Neuronal stem cell (in vitro differentiated cells): ENCODE results near the gene MCHR1.

Source experiments
- DNase-seq: peaks from one replicate; pipeline ENCODE4 v3.0.0-alpha.2; 2013; ENCODE audit warnings: low spot score
- H2AFZ ChIP-seq: one replicate; pipeline ENCODE4 v1.6.1; 2013; ENCODE audit warnings: mild to moderate bottlenecking, low read length, inconsistent platforms
- H2AK5ac ChIP-seq: 2 replicates; pipeline ENCODE4 v1.6.1; 2013; ENCODE audit warnings: low read depth, mild to moderate bottlenecking, inconsistent platforms, low read length, moderate library complexity, mixed read lengths
- H2BK120ac ChIP-seq: 2 replicates; pipeline ENCODE4 v1.6.1; 2013; ENCODE audit warnings: low read depth, mild to moderate bottlenecking, inconsistent platforms, low read length, moderate library complexity, mixed read lengths
- H2BK12ac ChIP-seq: one replicate; pipeline ENCODE4 v1.6.1; 2013; ENCODE audit warnings: low read length, inconsistent platforms
- H2BK15ac ChIP-seq: 2 replicates; pipeline ENCODE4 v1.6.1; 2013; ENCODE audit warnings: mild to moderate bottlenecking, low read length, inconsistent platforms, mixed read lengths
- H2BK5ac ChIP-seq: one replicate; pipeline ENCODE4 v1.6.1; 2013; ENCODE audit warnings: inconsistent platforms, mild to moderate bottlenecking, low read length, moderate library complexity
- H3K14ac ChIP-seq: one replicate; pipeline ENCODE4 v1.6.1; 2013; ENCODE audit warnings: low read length, inconsistent platforms
- H3K18ac ChIP-seq: 2 replicates; pipeline ENCODE4 v1.6.1; 2013; ENCODE audit warnings: low read length, inconsistent platforms
- H3K23ac ChIP-seq: 2 replicates; pipeline ENCODE4 v1.6.1; 2013; ENCODE audit warnings: low read depth, mild to moderate bottlenecking, mixed read lengths, low read length, inconsistent platforms; ENCODE audit not compliant: poor library complexity
- H3K27ac ChIP-seq: replicated peaks from 3 replicates; pipeline ENCODE4 v1.5.1; 2013; ENCODE audit warnings: low read length, inconsistent platforms
- H3K27me3 ChIP-seq, 3 experiments: 2 replicates each; pipeline ENCODE4 v1.6.1; 2013; ENCODE audit warnings: low read length in 3 of 3, mild to moderate bottlenecking in 2 of 3, inconsistent platforms in 1 of 3, low read depth in 1 of 3, mixed read lengths in 1 of 3, moderate library complexity in 1 of 3; ENCODE audit not compliant: control insufficient read depth in 3 of 3, insufficient read depth in 3 of 3
- H3K36me3 ChIP-seq, 2 donors: replicated peaks in 1 of 2; 2 replicates each; pipeline ENCODE4 v1.6.1; 2013; ENCODE audit warnings: low read length in 2 of 2; ENCODE audit not compliant: control insufficient read depth in 2 of 2, insufficient read depth in 2 of 2
- H3K4ac ChIP-seq: 2 replicates; pipeline ENCODE4 v1.6.1; 2013; ENCODE audit warnings: inconsistent platforms, mild to moderate bottlenecking, low read length, moderate library complexity
- H3K4me1 ChIP-seq, 2 donors: 1 replicate in 1 of 2; 2 replicates in 1 of 2; pipeline ENCODE4 v1.6.1; 2013; ENCODE audit warnings: low read length in 2 of 2, low read depth in 1 of 2; ENCODE audit not compliant: control insufficient read depth in 2 of 2, insufficient read depth in 1 of 2
- H3K4me2 ChIP-seq: one replicate; pipeline ENCODE4 v1.6.1; 2013; ENCODE audit warnings: mild to moderate bottlenecking, low read length, inconsistent platforms; ENCODE audit not compliant: insufficient read depth, poor library complexity, severe bottlenecking
- H3K4me3 ChIP-seq, 2 donors: 2 replicates each; pipeline ENCODE4 v1.5.1; 2013; ENCODE audit warnings: low read length in 2 of 2, mild to moderate bottlenecking in 2 of 2, inconsistent platforms in 1 of 2, moderate library complexity in 1 of 2
- H3K79me1 ChIP-seq: one replicate; pipeline ENCODE4 v1.6.1; 2013; ENCODE audit warnings: low read depth, mild to moderate bottlenecking, inconsistent platforms, low read length, moderate library complexity
- H3K9ac ChIP-seq: one replicate; pipeline ENCODE4 v1.6.1; 2013; ENCODE audit warnings: mild to moderate bottlenecking, low read depth, low read length, inconsistent platforms; ENCODE audit not compliant: poor library complexity
- H3K9me3 ChIP-seq, 2 donors: replicated peaks in 1 of 2; 2 replicates each; pipeline versions ENCODE3 to v1.6.1; 2013; ENCODE audit warnings: low read length in 2 of 2, mild to moderate bottlenecking in 2 of 2, inconsistent platforms in 1 of 2, low read depth in 1 of 2, mixed read lengths in 1 of 2, moderate library complexity in 1 of 2; ENCODE audit not compliant: control insufficient read depth in 2 of 2, insufficient read depth in 1 of 2
- H4K8ac ChIP-seq: one replicate; pipeline ENCODE4 v1.6.1; 2013; ENCODE audit warnings: low read depth, mild to moderate bottlenecking, inconsistent platforms, low read length, moderate library complexity
- H4K91ac ChIP-seq: one replicate; pipeline ENCODE4 v1.6.1; 2013; ENCODE audit warnings: low read length, low read depth, mild to moderate bottlenecking, inconsistent platforms; ENCODE audit not compliant: poor library complexity
- WGBS, 2 donors: extraction: QIAGEN DNeasy Blood & Tissue Kit; methylation state at CpG; one replicate each; pipeline ENCODE4 v1.1.7; 2013; ENCODE audit warnings: missing lambda C conversion rate in 2 of 2, mixed read lengths in 1 of 2; ENCODE audit not compliant: insufficient read length in 2 of 2, insufficient replicate concordance in 1 of 2; ENCODE audit errors: extremely low coverage in 2 of 2; 5-methylcytosine and 5-hydroxymethylcytosine counted together

The MCHR1 gene

DNA sequence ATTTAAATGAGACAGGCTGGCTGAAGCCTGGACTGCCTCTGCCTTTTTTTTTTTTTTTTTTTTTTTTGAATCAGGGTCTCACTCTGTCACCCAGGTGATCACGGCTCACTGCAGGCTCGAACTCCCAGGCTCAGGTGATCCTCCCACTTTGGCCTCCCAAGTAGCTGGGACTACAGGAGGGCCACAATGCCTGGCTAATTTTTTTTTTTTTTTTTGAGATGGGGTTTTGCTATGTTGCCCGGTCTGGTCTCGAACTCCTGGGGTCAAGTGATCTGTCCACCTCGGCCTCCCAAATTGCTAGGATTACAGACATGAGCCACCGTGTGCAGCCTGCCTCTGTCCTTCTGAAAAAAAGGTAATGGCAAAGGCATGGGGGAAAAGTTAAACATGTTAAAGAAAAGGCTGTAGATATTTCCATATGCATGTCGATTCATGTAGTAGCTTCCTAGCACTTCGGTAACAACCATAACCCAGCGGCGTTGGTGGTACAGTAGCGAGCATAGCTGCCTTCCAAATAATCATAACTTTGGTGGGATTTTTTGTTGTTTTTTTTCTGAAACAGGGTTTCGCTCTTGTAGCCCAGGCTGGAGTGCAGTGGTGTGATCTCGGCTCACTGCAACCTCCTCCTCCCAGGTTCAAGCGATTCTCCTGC, 48.8 kb downstream of the MCHR1 start:
- Histone ChIP-seq H3K4me2 (no peak overlapping the region), H3K4me1 (peaks cover 5 to 8% of the 10 kb centered on the region in 2 donors), H3K4me3 (no peak overlapping the region), H2BK12ac (no peak overlapping the region), H3K36me3 (no peaks in the 10 kb centered on the region), H2AK5ac (no peak overlapping the region), H3K14ac (no peak overlapping the region), H4K8ac (no peak overlapping the region), H2BK5ac (no peak overlapping the region), H3K4ac (no peak overlapping the region), H2BK15ac (no peak overlapping the region), H3K18ac (no peak overlapping the region), H3K9ac (no peak overlapping the region), H3K27me3 (peaks cover 0 to 43% (median 0%) of the 10 kb centered on the region in 3 experiments), H2AFZ (no peak overlapping the region), H3K79me1 (no peaks in the 10 kb centered on the region), H3K9me3 (peaks cover 2 to 4% of the 10 kb centered on the region in 2 donors), H2BK120ac (no peak overlapping the region), H4K91ac (no peak overlapping the region), H3K23ac (no peak overlapping the region), H3K27ac (no peak overlapping the region)
- no peak for DNase-seq
- WGBS, 2 donors, result no CpG with 5 or more reads among the region's 14 CpGs

DNA sequence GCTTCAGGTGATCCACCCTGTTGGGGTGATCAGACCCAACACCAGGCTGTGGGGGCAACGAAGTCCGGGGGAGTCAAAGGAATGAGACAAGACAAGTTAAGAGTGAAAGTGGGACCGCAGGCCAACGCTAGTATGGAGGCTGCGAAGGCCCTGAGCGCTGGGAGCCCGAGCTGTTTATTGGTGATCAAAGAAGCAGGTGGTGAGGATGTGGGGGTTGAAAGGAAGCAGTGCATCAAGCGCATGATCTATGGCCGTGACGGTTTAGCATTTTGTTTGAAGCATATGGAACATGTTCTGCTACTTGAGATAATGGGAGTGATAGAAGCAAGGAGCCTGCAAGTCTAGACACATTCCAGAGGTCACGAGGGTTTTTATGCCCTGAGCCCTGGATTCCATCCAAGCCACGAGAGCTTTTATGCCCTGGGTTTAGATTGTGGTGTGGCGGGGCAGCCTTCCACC, 49.5 kb downstream of the MCHR1 start:
- H2BK15ac ChIP-seq, result no peak overlapping the region
- no peaks in the 10 kb centered on the region for H3K79me1 ChIP-seq
- no peak for DNase-seq
- no peak overlapping the region for H4K91ac ChIP-seq
- H2BK12ac ChIP-seq, result no peak overlapping the region
- no peak overlapping the region for H2BK5ac ChIP-seq
- H3K27ac ChIP-seq, result no peak overlapping the region
- no peak overlapping the region for H2BK120ac ChIP-seq
- no peak overlapping the region for H4K8ac ChIP-seq
- WGBS, 2 donors, result no CpG with 5 or more reads among the region's 13 CpGs
- H3K14ac ChIP-seq, result no peak overlapping the region
- no peak overlapping the region for H3K4me3 ChIP-seq
- peaks cover 0 to 40% (median 0%) of the 10 kb centered on the region in 3 experiments for H3K27me3 ChIP-seq
- no peaks in the 10 kb centered on the region for H3K36me3 ChIP-seq
- H3K9me3 ChIP-seq, result peaks cover 2 to 4% of the 10 kb centered on the region in 2 donors
- H3K4me1 ChIP-seq, result peaks cover 3 to 8% of the 10 kb centered on the region in 2 donors
- no peak overlapping the region for H2AFZ ChIP-seq
- H3K9ac ChIP-seq, result no peak overlapping the region
- H3K4me2 ChIP-seq, result no peak overlapping the region
- no peak overlapping the region for H2AK5ac ChIP-seq
- H3K23ac ChIP-seq, result no peak overlapping the region
- no peak overlapping the region for H3K18ac ChIP-seq
- no peak overlapping the region for H3K4ac ChIP-seq

DNA sequence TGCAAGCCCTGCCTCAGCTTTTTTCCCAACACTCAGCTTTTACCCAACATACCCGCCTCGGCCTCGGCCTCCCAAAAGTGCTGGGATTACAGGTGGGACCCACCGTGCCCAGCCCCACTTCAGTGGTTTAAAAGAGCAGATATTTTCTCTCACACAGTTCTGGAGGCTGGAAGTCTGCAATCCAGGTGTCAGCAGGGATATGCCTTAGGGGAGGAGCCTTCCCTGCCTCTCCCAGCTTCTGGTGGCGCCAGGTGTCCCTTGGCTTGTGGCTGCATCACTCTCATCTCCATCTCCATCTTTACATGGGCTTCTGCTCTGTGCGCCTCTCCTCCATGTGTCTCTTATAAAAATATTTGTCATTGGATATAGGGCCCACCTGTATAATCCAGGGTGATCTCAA, 50.0 kb downstream of the MCHR1 start:
- H2AK5ac ChIP-seq, result no peak overlapping the region
- WGBS, 2 donors, result no CpG with 5 or more reads among the region's 6 CpGs
- no peaks in the 10 kb centered on the region for H3K36me3 ChIP-seq
- no peaks in the 10 kb centered on the region for H3K79me1 ChIP-seq
- peaks cover 0 to 40% (median 0%) of the 10 kb centered on the region in 3 experiments for H3K27me3 ChIP-seq
- H3K4me1 ChIP-seq, result peaks cover 3 to 11% of the 10 kb centered on the region in 2 donors
- no peak overlapping the region for H3K14ac ChIP-seq
- no peak overlapping the region for H4K91ac ChIP-seq
- H3K4me2 ChIP-seq, result no peak overlapping the region
- no peak overlapping the region for H3K27ac ChIP-seq
- no peak overlapping the region for H2BK120ac ChIP-seq
- H3K9ac ChIP-seq, result no peak overlapping the region
- no peak overlapping the region for H2BK15ac ChIP-seq
- no peak for DNase-seq
- H3K23ac ChIP-seq, result no peak overlapping the region
- peaks cover 2 to 4% of the 10 kb centered on the region in 2 donors for H3K9me3 ChIP-seq
- H3K4ac ChIP-seq, result no peak overlapping the region
- H3K18ac ChIP-seq, result no peak overlapping the region
- H2BK5ac ChIP-seq, result no peak overlapping the region
- H2BK12ac ChIP-seq, result no peak overlapping the region
- H4K8ac ChIP-seq, result no peak overlapping the region
- H3K4me3 ChIP-seq, result no peak overlapping the region
- no peak overlapping the region for H2AFZ ChIP-seq
